HG03378 (cell line): ENCODE measurements around the gene CMIP.
"Not testable (repeated sequence)": the region's sequence is repeated elsewhere in the genome, so short reads cannot be mapped to it uniquely, and the experiment has no call there.

ENCODE experiments used
- ATAC-seq: cut with Tn5 transposase; IDR thresholded peaks from one replicate; pipeline ENCODE4 v1.9.1; 2021; ENCODE audit warnings: mild to moderate bottlenecking, moderate library complexity; ENCODE audit not compliant: unreplicated experiment

CMIP gene

DNA sequence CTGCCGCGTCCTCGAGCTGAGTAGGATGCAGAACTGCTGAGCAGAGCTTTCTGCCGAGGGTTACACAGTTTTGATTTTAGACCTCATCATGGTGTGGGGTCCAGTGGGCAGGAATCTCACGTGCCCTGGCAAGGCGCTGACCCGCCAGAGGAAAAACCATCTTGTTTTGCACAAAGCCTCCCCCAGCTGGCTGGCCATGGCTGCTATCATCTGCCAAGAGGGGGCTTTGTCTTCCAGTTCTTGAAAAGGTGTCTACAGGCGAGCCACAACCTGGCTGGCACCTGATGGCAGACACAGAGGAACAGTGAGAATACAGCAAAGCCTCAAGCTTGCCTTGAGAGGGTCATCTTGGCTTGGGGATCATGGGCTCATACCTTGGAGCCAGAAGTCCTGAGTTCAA lies 118.3 kb downstream of the CMIP start:
- no peak for ATAC-seq

DNA sequence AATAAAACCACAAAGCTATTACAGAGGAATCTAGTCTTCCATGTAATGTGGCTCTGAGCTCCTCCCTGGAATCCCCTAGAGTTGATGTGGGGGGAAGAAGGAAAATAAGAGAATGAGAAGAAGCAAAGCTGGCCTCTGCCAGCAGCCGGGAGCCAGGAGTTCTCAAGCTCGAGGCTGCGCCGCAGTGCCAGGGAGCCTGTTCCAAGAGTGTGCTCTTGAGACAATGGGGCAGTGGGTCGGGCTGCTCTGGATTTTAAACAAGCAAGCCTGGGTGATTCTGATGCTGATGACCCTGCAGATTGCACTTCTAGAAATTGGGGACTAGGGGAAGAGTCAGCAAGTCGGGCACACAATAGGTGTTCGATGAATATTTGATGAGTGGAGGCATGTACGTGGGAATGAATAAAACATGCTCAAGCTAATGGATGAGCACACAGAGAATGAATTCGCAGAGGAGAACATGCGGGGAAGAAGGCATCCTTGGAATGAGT lies 119.9 kb downstream of the CMIP start:
- no peak for ATAC-seq

DNA sequence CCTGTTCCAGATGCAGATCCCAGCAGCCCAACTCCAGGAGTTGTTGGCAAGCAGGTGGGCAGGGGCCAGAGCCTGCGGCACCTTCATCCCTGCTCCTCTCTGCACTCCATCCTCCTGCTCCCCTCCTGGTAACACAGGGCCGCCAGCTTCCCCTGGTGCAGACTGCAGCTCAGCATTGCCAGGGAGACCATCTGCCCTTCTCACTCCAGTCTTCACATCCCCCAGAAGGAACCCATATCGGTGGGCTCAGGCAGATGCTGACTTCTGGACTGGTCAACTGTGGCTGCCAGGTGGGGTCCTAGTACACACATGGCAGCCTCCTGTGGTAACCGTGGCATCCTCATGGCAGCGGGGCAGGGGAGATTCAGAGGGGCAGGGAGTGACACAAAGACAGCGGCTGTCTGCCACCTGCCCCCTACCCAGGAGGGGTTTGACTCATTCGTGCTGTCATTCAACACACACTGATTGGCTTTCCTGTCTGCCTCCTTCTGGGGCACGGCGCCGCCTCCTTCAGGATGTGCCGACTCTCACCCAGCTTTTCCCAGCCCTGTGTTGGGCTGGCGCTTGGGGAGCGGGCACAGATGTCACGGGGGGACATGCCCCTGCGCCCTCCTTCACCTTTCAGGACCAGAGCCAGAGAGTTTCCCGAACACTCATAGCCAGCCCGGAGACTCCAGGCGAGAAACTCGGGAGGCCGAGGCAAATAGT lies 120.9 kb downstream of the CMIP start:
- no peak for ATAC-seq

DNA sequence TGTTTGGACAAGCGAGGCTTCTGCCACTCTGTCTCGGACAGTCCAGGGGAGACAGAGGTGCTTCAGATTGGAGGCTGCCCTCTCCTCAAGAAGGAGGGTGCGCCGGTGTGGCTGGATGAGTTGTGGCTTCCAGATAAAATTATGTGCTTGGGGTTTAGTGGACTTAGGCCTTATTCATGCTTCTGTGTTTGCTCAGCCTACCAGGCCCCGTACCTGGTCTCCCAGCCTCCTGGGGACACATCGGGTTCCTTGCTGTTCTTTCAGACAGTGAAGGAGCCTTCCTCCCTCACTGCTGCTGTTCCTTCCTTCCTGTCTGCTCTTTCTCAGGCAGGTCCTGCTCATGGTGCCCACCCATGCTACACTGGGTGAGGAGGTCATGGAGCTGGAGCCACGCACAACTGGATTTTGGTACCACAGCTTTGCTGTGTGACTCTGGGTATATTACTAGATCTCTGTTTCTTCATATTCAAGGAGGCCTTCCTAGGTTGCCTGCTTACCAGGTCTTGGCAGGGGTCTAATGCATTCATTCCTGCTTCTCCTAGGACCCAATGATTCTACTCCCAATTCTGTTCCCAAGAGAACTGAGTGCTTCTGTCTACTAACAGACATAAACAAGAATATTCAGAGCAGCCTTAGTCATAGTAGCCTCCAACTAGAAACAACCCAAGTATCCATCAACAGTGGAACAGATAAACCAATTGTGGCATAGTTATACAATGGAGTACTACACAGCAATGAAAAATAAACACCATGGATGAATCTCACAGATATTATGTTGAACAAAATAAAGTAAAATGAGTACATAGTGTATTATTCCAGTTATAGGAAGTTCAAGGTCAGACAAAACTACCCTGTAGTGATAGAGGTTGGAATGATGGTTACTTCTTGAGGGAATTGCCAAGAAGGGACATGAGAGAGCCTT lies 121.7 kb downstream of the CMIP start:
- ATAC-seq = no peak

DNA sequence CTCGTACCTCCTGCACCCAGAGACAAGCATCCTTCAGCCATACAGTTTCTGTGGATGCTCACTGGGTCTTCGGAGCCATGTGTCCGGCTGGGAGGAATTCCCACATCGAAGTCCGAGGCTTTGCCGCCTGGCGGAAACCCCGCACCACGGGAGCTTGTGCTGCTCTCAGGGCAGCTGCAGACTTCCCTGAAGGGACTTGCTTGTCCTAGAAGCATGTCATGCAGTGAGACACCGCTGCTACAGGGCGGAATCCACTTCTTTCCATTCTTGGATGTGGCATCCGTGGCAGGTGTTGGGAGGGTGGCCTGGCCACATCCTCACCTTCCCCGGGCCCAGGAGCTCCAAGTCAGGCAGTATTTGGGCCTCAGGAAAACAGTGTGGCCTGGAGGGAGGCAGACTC lies 122.5 kb downstream of the CMIP start:
- ATAC-seq = no peak

DNA sequence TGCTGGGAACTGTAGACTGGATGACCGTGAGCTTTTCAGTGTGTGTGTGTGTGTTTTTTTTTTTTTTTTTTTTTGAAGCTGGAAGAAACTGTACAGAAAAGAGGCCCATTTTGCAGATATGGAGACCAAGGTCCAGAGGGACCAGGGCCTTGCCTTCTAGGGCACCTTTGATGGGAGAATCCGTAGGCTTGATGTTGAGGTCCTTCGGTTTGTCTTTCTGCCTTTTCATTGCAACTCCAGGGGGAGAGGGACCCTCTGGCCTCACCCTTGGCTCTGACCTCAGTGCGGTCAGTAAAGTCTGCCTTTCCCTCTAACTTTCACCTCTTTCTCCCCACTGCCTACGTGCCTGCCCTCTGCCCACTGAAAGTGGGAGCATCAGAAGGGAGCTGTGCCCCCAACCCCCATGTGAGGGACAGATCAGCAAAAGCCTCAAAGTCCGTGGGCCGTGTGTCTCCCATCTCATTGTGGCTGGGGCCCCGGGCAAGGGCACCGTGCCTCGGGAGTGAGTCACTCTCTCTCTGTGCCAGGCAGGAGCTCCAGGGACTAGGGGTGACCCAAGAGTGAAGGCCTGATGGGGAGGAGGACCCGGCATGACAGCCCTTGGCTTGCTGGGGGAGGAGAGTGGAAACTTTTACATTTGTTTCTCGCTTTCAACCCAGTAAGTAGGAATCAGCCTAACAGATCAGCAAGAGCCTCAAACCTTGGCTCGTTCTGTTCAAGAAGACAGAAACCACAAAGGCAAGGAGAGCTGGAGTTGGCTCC lies 123.6 kb downstream of the CMIP start:
- ATAC-seq = no peak

DNA sequence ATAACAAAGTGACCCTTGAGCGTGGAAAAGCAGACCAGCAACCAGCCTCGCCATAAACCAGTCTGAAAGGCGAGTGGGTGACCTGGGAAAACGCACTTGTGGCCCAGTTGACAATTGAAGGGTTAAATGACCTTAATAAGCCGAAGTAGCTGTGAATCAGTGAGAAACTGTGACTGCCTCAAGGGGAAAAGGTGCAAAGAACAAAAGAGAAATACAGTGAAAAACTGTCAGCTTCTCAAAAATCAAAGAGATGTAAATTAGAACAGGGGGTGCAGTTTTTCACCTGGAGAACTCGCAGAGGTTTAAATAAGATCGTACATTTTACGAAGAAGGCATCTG lies 124.1 kb downstream of the CMIP start:
- no peak for ATAC-seq

DNA sequence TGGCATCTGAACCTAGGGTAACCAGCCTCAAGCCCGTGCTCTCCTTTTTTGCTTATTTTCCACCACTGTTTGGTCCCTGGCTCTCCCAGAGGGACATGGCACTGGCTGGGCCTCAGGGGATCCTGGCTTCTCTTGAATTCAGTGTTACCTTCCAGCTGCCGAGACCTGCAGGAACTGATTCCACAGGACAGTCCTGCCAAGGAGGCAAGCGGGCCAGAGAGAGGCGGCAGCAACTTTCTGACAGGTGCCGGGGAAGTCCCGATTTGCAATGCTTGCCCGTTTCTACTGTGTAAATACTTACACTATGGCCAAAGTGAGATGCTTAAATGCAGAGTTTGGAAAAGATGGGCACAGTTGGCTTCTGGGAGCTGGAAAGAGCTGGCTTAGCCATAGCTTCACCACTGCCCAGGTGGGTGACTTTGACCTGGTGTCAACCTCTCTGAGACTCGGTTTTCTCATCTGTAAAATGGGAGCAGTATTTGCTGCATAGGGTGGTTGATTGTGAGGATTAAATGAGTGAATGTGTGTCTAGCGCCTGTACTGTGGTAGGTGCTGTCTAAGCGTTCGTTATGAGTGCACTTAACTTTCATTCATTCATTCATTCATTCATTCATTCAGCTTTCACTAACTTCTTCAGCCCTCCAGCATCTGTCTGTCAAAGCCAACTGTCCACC lies 124.9 kb downstream of the CMIP start:
- no peak for ATAC-seq

DNA sequence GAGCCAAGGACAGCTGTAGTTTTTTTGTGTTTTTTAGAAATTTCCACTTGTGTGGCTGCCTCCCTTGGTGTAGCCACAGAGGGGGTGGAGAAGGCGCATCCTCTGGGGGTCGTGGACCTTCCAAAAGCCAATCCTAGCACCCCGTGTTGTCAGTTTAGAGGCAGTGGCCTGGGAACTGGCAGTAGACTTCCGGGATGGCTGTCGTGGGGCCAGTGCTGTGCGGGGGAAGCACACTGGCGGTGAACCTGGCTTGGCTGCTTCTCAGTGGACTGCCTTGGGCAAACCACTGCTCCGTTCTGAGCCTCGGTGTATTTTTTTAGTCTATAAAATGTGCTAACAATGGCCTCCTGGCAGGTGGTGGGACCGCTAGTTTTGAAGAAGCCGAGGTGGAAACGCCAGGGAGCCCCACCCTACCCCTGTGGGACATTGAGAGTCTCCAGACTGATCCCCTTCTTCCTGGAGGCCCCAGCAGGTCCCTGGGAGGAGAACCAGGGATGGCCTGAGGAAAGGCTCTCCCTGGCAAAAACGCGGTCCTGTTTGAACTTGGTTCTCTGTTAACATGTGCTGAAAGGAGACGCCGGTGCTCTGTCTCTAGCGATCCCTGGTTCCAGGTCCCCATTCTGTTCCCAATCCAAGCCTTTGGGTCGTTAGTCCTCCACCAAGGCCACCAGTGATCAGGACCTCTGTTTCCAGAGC lies 125.7 kb downstream of the CMIP start:
- no peak for ATAC-seq

DNA sequence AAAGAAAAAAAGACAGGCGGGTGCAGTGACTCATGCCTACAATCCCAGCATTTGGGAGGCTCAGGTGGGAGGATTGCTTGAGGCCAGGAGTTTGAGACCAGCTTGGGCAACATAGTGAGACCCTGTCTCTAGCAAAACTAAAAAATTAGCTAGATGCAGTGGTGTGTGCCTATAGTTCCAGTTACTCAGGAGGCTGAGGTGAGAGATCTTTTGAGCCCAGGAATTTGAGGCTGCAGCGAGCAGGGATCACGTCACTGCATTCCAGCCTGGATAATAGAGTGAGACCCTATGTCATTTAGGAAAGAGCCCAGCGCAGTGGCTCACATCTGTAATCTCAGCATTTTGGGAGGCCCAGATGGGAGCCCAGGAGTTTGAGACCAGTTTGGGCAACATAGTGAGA lies 126.6 kb downstream of the CMIP start:
- ATAC-seq = no peak

DNA sequence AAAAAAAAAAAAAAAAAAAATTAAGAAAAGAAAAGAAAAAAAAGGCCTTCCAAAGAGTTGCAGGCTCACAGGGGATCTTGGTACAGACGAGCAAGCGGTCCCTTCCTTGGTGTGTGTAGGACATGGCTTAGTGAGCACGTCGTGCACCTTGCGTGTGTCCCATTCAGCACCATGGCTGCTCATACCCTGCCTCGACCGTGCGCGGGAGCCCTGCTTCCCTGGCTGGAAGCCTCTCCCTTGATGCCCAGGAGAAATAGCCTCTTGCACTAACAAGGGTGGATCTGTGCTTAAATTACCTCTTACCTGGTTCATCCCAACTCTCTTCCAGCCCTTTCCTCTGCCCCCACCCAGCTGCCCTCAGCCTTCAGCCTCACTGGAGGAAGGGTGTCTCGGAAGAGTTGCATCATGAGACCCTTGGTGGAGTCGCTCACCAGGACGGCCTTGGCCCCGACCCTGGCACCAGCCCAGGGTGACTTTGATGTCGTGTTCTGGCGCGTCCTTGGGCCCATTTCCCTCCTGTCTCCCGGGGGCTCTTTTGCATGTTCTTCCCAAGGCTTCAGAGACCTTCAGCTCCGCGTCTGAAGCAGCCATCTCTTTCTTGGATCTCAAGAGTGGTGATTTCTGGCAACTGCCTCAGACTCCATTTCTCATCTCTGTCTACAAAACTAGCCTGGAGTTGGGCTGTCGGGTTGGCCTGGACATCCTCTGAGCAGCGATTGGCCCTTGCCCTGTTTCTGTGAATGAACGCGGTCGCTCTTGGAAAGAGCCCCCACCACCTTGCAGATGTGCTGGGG lies 127.2 kb downstream of the CMIP start:
- ATAC-seq = no peak

DNA sequence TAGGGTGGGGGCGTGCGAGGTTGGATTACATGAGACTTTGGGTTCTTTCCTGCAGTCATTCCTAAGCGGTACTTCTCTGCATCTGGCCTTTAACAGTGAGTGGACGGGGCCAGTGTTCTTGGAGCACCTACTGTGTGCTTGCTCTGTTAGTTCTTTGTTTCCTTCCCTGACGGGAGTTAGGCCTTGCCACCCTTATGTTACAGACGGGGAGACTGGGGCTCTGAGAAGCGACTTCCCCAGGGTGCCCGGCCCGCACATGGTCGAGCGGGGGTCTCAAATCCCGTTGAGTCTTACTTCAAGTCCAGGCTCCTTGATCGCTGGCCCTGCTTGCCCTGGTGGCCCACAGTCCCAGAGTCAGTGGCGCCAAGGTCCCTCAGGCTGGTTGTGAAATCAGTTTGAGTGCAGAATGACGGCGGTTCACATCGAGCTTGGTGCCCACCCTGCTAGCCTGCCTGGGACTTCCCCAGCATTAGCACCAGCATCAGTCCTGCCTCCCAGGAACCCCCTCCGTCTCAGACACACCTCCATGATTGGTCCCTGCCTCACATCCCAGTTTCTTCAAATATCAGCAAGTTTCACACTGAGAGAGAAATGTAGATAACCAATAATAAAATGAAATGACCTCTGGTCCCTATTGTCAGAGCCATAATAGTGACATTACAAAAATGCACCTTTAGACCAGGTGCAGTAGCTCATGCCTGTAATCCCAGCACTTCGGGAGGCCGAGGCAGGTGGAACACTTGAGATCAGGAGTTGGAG lies 128.0 kb downstream of the CMIP start:
- ATAC-seq = no peak

DNA sequence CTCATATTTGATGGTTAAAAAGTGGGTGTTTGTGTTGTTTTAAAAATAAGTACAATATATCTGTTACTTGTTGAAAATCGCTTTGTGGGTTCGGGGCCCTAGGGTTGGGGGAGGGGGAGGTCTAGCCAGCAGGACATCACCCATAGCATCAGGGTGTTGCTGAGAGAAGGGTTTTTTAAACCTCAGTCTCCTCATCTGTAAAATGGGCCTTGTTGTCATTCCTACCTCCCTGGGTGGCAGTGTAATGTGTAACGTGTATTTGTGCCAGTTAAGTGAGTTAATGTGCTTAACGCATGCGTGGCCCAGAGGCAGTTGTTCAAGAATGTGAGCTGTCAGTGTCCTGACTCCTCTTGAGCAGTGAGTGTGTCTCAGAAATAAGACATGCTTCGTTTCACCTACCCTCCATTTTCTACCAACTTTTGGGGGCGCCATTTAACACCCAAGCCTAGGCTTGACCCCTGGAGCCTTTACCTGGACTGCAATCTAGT lies 129.0 kb downstream of the CMIP start:
- no peak for ATAC-seq

DNA sequence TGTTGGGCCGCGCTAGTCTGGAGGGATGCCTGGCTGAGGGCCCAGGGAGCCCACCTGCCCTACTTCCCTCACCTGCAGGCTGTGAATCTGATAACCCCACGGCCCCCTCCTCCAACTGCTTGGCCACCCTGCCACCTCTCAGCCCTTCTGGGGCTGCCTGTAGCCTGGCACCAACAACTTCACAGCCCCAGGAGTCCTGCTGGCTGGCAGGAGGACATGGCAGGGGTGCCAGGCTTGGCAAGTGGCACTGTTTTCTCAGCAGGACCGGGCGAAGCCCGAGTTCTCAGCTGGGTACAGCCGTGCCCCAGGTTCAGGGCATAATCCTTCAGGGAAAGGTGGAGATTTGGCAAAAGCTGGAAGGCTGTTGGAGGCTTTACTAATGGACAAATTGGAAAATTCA lies 129.6 kb downstream of the CMIP start:
- no peak for ATAC-seq

DNA sequence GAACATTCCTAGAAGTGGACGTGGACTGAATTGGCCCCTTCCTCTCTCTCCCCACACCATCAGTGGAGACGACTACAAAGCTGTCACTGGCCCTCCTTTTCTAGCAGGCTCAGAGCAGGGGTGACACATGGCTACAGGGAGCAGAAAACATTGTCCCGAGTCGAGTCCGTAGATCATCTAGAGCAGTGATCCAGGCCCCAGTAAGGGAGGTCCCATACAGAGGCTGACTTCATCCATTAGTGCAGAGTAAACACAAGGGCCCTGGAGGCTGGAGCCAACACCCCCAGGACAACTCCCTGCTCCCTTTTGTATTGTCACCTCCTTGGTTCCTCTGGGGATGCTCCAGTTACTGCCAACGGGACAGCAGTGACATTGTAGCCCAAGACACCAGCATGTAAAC lies 130.7 kb downstream of the CMIP start:
- no peak for ATAC-seq

DNA sequence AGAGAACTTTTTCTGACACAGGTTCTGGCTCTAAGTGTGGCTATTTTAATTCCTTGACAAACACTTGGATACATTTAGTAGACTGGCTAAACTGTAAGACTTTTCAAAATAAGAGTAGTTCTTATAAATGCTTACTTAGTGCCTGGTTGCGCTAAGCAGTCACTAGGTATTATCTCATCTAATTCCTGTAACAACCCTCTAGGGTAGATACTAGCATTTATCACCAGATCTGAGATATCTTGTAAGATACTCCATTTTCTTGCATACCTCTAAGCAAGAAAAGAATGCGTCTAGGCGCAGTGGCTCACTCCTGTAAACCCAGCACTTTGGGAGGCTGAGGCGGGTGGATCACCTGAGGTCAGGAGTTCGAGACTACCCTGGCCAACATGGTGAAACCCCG lies 131.2 kb downstream of the CMIP start:
- ATAC-seq = no peak

DNA sequence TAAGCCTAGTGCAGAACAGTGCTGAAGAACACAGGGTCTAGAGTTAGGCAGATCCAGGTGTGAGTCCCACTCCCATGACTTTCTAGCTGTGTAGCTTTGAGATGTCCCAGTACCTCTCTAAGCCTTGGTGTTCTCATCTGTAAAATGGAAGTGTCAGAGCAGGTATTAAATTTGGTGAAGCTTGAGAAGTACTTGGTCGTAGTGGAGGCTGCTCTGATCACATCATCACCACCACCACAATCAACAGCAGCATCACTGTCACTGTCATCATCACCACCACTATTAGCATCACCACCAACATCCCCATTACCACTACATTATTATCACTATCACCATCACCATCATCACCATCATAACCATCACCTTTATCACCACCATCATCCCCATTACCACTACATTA lies 132.1 kb downstream of the CMIP start:
- no peak for ATAC-seq

DNA sequence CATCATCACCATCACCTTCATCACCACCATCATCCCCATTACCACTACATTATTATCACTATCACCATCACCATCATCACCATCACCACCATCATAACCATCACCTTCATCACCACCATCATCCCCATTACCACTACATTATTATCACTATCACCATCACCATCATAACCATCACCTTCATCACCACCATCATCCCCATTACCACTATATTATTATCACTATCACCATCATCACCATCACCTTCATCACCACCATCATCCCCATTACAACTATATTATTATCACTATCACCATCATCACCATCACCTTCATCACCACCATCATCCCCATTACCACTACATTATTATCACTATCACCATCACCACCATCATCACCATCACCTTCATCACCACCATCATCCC lies 132.7 kb downstream of the CMIP start:
- not testable (repeated sequence) for ATAC-seq

DNA sequence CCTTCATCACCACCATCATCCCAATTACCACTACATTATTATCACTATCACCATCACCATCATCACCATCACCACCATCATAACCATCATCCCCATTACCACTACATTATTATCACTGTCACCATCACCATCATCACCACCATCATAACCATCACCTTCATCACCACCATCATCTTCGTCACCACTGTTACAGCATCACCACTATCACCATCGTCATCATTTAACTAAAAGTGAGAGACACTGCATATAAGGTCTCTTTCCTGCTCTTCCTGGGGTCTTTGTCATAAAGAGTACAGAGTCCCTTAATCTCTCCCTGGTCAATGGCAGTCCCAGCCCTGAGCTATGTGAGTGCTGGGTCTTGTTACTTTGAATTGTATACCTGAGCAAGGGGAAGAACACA lies 133.5 kb downstream of the CMIP start:
- ATAC-seq = no peak
